GM23248 (cell line): ENCODE data around the gene CSRNP3.

Experiments used
- EZH2 ChIP-seq: fragments of 200-600 bp; sonication (generic); IDR thresholded peaks from 2 replicates; pipeline ENCODE4 v1.6.1; 2018; ENCODE audit warnings: antibody characterized with exemption, mild to moderate bottlenecking; ENCODE audit not compliant: insufficient read depth, poor library complexity, severe bottlenecking
- EZH2phosphoT487 ChIP-seq: fragments of 200-600 bp; sonication (generic); IDR thresholded peaks from 2 replicates; pipeline ENCODE4 v1.6.1; 2018; ENCODE audit warnings: antibody characterized with exemption, moderate library complexity, mild to moderate bottlenecking, low read depth; ENCODE audit not compliant: insufficient read depth

- TF ChIP-seq EZH2, result no peak
- TF ChIP-seq EZH2phosphoT487, result no peak
Measured at GRCh38 chr2:165467921-165468320, 1.6 kb upstream of the CSRNP3 start.
